ENCODE data around the gene ZNF398. TPM values are rescaled to one million over a fixed set of nuclear protein-coding genes. Genes with fewer than 3 reads are reported as not detected.
"Not testable (repeated sequence)": the region's sequence is repeated elsewhere in the genome, so short reads cannot be mapped to it uniquely, and the experiment has no call there.

The ZNF398 gene
- total RNA-seq, 1 donor from 2014 or later = 9.9 TPM

DNA sequence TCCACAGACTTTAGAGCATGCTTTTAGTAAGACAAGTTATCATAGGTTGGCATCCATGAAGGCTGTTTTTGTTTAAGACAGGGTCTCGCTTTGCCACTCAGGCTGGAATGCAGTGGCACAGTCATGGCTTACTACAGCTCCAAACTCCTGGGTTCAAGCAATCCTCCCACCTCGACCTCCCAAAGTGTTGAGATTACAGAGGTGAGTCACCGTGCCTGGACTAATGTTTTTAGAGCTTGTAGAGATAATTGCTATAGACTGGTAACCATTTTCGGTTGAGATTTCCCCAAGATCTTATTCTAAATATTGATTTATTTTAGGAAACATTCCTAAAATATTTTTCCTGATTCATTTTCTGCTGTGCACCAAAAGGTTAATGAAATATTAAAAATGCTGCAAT is 5.4 kb upstream of the ZNF398 start:
- H3K4me3 Mint-ChIP-seq = no peak overlapping the region
- Histone ChIP-seq H3K27ac (no peak overlapping the region), H3K9me3 (ENCODE audit: low read depth) (no peaks in the 10 kb centered on the region), H3K4me2 (no peak overlapping the region), H3F3A (ENCODE audit: low read depth) (peaks cover 15% of the 10 kb centered on the region), H3K9ac (no peak overlapping the region), H3K4me3 (no peak overlapping the region), H3K4me1 (no peaks in the 10 kb centered on the region), H3K36me3 (no peaks in the 10 kb centered on the region), H3K27me3 (no peaks in the 10 kb centered on the region), H4K20me1 (ENCODE audit: low read depth) (no peaks in the 10 kb centered on the region), H2AFZ (replicated peaks) (no peak overlapping the region), H3K79me2 (ENCODE audit: low read depth) (no peaks in the 10 kb centered on the region)
- H3K4me1 Mint-ChIP-seq = peaks cover 10% of the 10 kb centered on the region
- no peak for DNase-seq (ENCODE audit: low spot score)
- peaks cover 2% of the 10 kb centered on the region for H3K36me3 Mint-ChIP-seq
- no peaks in the 10 kb centered on the region for H3K9me3 Mint-ChIP-seq
- TF ChIP-seq EZH2phosphoT487 (IDR thresholded peaks at IDR 0.05) (no peak), EZH2 (IDR thresholded peaks at IDR 0.05) (no peak), CTCF (IDR thresholded peaks at IDR 0.05) (no peak)
- H3K27me3 Mint-ChIP-seq (ENCODE audit: insufficient read depth, low read depth) = peaks cover 2% of the 10 kb centered on the region
- H3K27ac Mint-ChIP-seq = no peak overlapping the region

- H3K4me1 Mint-ChIP-seq = peaks cover 18% of the 10 kb centered on the region
- not testable (repeated sequence) for H3K27ac Mint-ChIP-seq; H3K4me2 ChIP-seq; H3K4me1 ChIP-seq; H3K9ac ChIP-seq; H3K27me3 ChIP-seq; H3K27ac ChIP-seq; DNase-seq (ENCODE audit: low spot score); H3K36me3 ChIP-seq; H3K36me3 Mint-ChIP-seq; H3K9me3 ChIP-seq (ENCODE audit: low read depth); H3K4me3 Mint-ChIP-seq; H3K27me3 Mint-ChIP-seq (ENCODE audit: insufficient read depth, low read depth); H3K9me3 Mint-ChIP-seq; H3K4me3 ChIP-seq
- Histone ChIP-seq H3K79me2 (ENCODE audit: low read depth) (peaks cover 21% of the 10 kb centered on the region), H2AFZ (replicated peaks) (peak overlapping the region; percentile 9), H4K20me1 (ENCODE audit: low read depth) (peaks cover 14% of the 10 kb centered on the region), H3F3A (ENCODE audit: low read depth) (peaks cover 22% of the 10 kb centered on the region)
Measured at GRCh38 chr7:149144436-149144922, 2.8 kb upstream of the ZNF398 start.

GRCh38 chr7:149145031-149145845 is 2.0 kb upstream of the ZNF398 start:
- Histone ChIP-seq H3K27ac (no peak overlapping the region), H3K4me2 (no peak overlapping the region), H3K79me2 (ENCODE audit: low read depth) (peaks cover 29% of the 10 kb centered on the region), H3K36me3 (no peaks in the 10 kb centered on the region), H3K4me1 (peaks cover 3% of the 10 kb centered on the region), H3F3A (ENCODE audit: low read depth) (peaks cover 22% of the 10 kb centered on the region), H3K4me3 (no peak overlapping the region), H2AFZ (replicated peaks) (peak overlapping the region; percentile 55), H4K20me1 (ENCODE audit: low read depth) (peaks cover 21% of the 10 kb centered on the region), H3K27me3 (no peaks in the 10 kb centered on the region), H3K9ac (no peak overlapping the region), H3K9me3 (ENCODE audit: low read depth) (no peaks in the 10 kb centered on the region)
- Mint-ChIP-seq H3K4me3 (peak overlapping the region; percentile 17), H3K4me1 (peaks cover 18% of the 10 kb centered on the region), H3K27me3 (ENCODE audit: insufficient read depth, low read depth) (peaks cover 2% of the 10 kb centered on the region), H3K9me3 (no peaks in the 10 kb centered on the region), H3K36me3 (no peaks in the 10 kb centered on the region), H3K27ac (peak overlapping the region; percentile 43)
- peak; percentile 16 for DNase-seq (ENCODE audit: low spot score)
- no peak for TF ChIP-seq EZH2phosphoT487 (IDR thresholded peaks at IDR 0.05)
- TF ChIP-seq EZH2 (IDR thresholded peaks at IDR 0.05) = no peak
- no peak for TF ChIP-seq CTCF (IDR thresholded peaks at IDR 0.05)
